Sigmoid colon (tissue), 7 donors: ENCODE measurements around the gene GPR61. TPM values are rescaled to one million over a fixed set of nuclear protein-coding genes. Genes with fewer than 3 reads are reported as not detected.

Experiments
- DNase-seq: peaks from one replicate; pipeline ENCODE4 v3.0.0-alpha.2; 2019
- H3K27ac ChIP-seq, 4 donors: fragments of 200-600 bp; sonication (generic); one replicate each; pipeline ENCODE4 v1.5.1; 2016 to 2019; ENCODE audit warnings: mild to moderate bottlenecking in 1 of 4
- H3K27me3 ChIP-seq, 3 donors: fragments of 200-600 bp; sonication (generic); one replicate each; pipeline ENCODE4 v1.5.1; 2019; ENCODE audit warnings: mild to moderate bottlenecking in 1 of 3
- H3K36me3 ChIP-seq, 4 donors: fragments of 200-600 bp; sonication (generic); one replicate each; pipeline ENCODE4 v1.5.1; 2016 to 2019
- H3K4me1 ChIP-seq, 4 donors: fragments of 200-600 bp; sonication (generic); one replicate each; pipeline ENCODE4 v1.5.1; 2017 to 2019
- H3K4me3 ChIP-seq, 4 donors: fragments of 200-600 bp; sonication (generic); one replicate each; pipeline ENCODE4 v1.5.1; 2017 to 2019; ENCODE audit warnings: mild to moderate bottlenecking in 2 of 4, moderate library complexity in 1 of 4
- H3K9me3 ChIP-seq, 4 donors: fragments of 200-600 bp in 3 of 4; sonication (generic) in 3 of 4; one replicate each; pipeline versions ENCODE4 v1.5.1 to v1.6.1; 2013 to 2019
- EP300 ChIP-seq, 4 donors: sonication (generic); formaldehyde crosslinking; IDR thresholded peaks; one replicate each; pipeline ENCODE4 v1.6.1; 2017; ENCODE audit warnings: antibody characterized with exemption in 4 of 4
- POLR2A ChIP-seq, 2 donors: fragments of 450-650 bp; IDR thresholded peaks; one replicate each; pipeline ENCODE4 v1.6.1; 2016; ENCODE audit warnings: antibody characterized with exemption in 2 of 2, mild to moderate bottlenecking in 2 of 2, moderate library complexity in 2 of 2
- POLR2AphosphoS5 ChIP-seq, 4 donors: sonication (generic); formaldehyde crosslinking; IDR thresholded peaks; one replicate each; pipeline ENCODE4 v1.6.1; 2017; ENCODE audit warnings: antibody characterized with exemption in 4 of 4
- WGBS, 2 donors: extraction: QIAGEN DNeasy Blood & Tissue Kit; methylation state at CpG; one replicate each; pipeline ENCODE4 v1.1.7; 2013; 5-methylcytosine and 5-hydroxymethylcytosine counted together
- intact Hi-C: fragments of 100-400 bp; cut with DNase I; formaldehyde crosslinking; loops from one replicate; pipeline ENCODE4 v1.15.1; 2023
- polyA plus RNA-seq, 3 donors: library from polyadenylated mRNA; stranded (reverse); fragments of 200-250 nt; gene quantifications; one replicate each; pipeline ENCODE4 v1.2.3, GENCODE V29; 2013
- total RNA-seq, 4 donors: library from RNA; depleted of rRNA; stranded (reverse); fragments of >200 nt; gene quantifications; one replicate each; pipeline ENCODE4 v1.1.0, GENCODE V29; 2016
- TF ChIP-seq, protein P1 (sequence below), 4 experiments: fragments of 450-650 bp in 3 of 4; fragments of 200-600 bp in 1 of 4; IDR thresholded peaks; one replicate each; pipeline ENCODE4 v1.5.1; 2016 to 2019; ENCODE audit warnings: antibody characterized with exemption in 4 of 4, mild to moderate bottlenecking in 3 of 4, moderate library complexity in 2 of 4
- donor health status: healthy with polysubstance abuse.
- donor health status: Bipolar disorder and iron deficiency.
- donor health status: healthy.

Gene GPR61
- total and polyA plus RNA-seq, 7 donors, result 0.07 to 2.2 (median 0.36) TPM; not detected in 4

GRCh38 chr1:109564194-109564878 lies 24.7 kb downstream of the GPR61 start:
- H3K4me1 ChIP-seq, result peaks cover 0 to 74% (median 45%) of the 10 kb centered on the region in 4 donors
- H3K36me3 ChIP-seq, result no peaks in the 10 kb centered on the region
- no peak overlapping the region for H3K27ac ChIP-seq
- WGBS, 2 donors, result 71 to 77% methylated on average over 7 of the region's 7 CpGs
- DNase-seq, result no peak
- no peaks in the 10 kb centered on the region for H3K27me3 ChIP-seq
- no peak overlapping the region for H3K4me3 ChIP-seq
- intact Hi-C loops, result no loop called here
- no peaks in the 10 kb centered on the region for H3K9me3 ChIP-seq
- TF ChIP-seq, protein P1, sequence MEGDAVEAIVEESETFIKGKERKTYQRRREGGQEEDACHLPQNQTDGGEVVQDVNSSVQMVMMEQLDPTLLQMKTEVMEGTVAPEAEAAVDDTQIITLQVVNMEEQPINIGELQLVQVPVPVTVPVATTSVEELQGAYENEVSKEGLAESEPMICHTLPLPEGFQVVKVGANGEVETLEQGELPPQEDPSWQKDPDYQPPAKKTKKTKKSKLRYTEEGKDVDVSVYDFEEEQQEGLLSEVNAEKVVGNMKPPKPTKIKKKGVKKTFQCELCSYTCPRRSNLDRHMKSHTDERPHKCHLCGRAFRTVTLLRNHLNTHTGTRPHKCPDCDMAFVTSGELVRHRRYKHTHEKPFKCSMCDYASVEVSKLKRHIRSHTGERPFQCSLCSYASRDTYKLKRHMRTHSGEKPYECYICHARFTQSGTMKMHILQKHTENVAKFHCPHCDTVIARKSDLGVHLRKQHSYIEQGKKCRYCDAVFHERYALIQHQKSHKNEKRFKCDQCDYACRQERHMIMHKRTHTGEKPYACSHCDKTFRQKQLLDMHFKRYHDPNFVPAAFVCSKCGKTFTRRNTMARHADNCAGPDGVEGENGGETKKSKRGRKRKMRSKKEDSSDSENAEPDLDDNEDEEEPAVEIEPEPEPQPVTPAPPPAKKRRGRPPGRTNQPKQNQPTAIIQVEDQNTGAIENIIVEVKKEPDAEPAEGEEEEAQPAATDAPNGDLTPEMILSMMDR (IDR thresholded peaks at IDR 0.05), result no peak
- no peak for TF ChIP-seq POLR2A (IDR thresholded peaks at IDR 0.05)
- no peak for TF ChIP-seq EP300 (IDR thresholded peaks at IDR 0.05)
- TF ChIP-seq POLR2AphosphoS5 (IDR thresholded peaks at IDR 0.05), result no peak

- TF ChIP-seq EP300 (IDR thresholded peaks at IDR 0.05) (no peak), POLR2AphosphoS5 (IDR thresholded peaks at IDR 0.05) (no peak), POLR2A (IDR thresholded peaks at IDR 0.05) (no peak)
- TF ChIP-seq, protein P1 (IDR thresholded peaks at IDR 0.05), result no peak
Measured at GRCh38 chr1:109565241-109565640, 25.6 kb downstream of the GPR61 start.

DNA sequence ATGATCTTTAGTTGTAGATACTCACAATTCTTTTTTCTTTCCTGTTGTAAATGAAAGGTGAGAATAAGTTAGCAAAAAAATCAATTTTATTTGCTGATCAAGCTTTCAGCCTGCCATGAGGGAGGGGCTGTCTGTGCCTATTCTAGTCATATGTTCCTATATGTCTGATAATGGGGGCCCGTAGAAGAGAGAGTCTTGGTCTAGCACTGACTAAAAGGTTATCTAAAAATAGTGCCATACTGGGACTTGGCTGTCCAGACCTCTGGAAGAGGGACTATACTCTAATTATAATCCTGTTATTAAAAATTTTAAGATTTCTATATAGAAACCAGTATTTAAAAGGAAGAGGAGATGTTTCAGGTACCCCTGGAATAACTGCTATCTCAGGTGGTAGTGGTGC lies 27.3 kb downstream of the GPR61 start:
- no peak overlapping the region for H3K27ac ChIP-seq
- H3K9me3 ChIP-seq, result no peaks in the 10 kb centered on the region
- H3K4me3 ChIP-seq, result no peak overlapping the region
- no peaks in the 10 kb centered on the region for H3K27me3 ChIP-seq
- no peaks in the 10 kb centered on the region for H3K36me3 ChIP-seq
- TF ChIP-seq EP300 (IDR thresholded peaks at IDR 0.05), result no peak
- peaks cover 0 to 75% (median 59%) of the 10 kb centered on the region in 4 donors for H3K4me1 ChIP-seq
- DNase-seq, result no peak
- intact Hi-C loops, result no loop called here
- WGBS, 2 donors, result 84 to 90% methylated on average over 1 of the region's 1 CpG

More at GRCh38 chr1:109565241-109565640, 25.6 kb downstream of the GPR61 start:
- Histone ChIP-seq H3K4me3 (no peak overlapping the region), H3K36me3 (no peaks in the 10 kb centered on the region), H3K9me3 (no peaks in the 10 kb centered on the region), H3K27me3 (no peaks in the 10 kb centered on the region), H3K4me1 (peaks cover 0 to 75% (median 50%) of the 10 kb centered on the region in 4 donors), H3K27ac (no peak overlapping the region)
- no peak for DNase-seq
- intact Hi-C loops, result no loop called here
- 92 to 96% methylated on average over 3 of the region's 3 CpGs for WGBS, 2 donors

DNA sequence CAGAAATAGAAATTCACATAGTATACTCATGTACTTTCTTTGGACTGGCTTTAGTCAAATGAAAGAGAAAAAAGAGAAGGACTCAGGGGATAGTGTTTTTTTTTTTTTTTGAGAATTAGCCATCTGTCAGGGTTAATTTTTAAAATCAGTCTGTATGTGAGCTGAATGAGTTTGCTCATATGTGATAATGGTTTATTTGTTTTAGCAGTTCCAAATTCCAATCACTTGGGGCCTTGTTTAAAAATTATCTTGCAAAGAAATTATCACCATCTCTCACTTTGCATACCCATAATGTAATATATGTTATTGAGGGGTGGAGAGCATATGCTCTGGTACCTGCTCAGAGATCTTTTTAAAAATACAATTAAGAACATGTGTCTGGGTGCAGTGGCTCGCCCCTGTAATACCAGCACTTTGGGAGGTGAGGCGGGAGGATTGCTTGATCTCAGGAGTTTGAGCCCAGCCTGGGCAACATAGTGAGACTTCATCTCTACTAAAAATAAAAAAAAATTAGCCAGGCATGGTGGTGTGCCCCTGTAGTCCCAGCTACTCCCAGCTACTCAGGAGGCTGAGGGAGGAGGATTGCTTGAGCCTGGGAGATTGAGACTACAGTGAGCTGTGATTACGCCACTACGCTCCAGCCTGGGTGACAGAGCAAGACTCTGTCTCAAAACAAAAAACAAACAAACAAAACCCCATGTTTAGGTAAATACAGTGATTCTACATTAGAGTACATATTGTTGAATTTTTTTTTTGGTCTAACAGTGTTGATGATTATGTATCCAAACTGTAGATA lies 28.4 kb downstream of the GPR61 start:
- Histone ChIP-seq H3K9me3 (no peaks in the 10 kb centered on the region), H3K4me1 (peaks cover 0 to 70% (median 50%) of the 10 kb centered on the region in 4 donors), H3K27me3 (no peaks in the 10 kb centered on the region), H3K27ac (no peak overlapping the region), H3K4me3 (no peak overlapping the region), H3K36me3 (no peaks in the 10 kb centered on the region)
- intact Hi-C loops, result no loop called here
- 63 to 84% methylated on average over 4 of the region's 4 CpGs for WGBS, 2 donors
- TF ChIP-seq EP300 (IDR thresholded peaks at IDR 0.05), result no peak
- TF ChIP-seq POLR2AphosphoS5 (IDR thresholded peaks at IDR 0.05), result no peak
- TF ChIP-seq, protein P1 (IDR thresholded peaks at IDR 0.05), result no peak
- TF ChIP-seq POLR2A (IDR thresholded peaks at IDR 0.05), result no peak
- no peak for DNase-seq

DNA sequence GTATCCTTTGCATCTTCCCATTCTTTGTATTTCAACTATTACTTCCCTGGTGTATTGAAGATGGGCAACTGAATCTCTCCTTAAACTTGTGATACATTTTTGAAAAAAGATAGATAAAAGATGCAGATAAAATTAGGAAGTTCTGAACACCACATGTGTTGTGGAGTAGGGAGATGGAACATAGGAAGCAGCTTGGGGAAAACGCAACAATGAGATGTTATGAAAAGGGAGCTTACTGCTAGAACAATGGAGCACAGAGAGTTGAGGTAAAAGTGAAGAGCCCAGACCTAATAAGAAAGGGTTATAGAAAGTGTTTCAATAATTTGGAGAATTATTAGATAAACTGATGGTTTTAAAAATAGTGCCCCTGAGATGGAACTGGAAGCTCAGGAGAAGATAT lies 29.7 kb downstream of the GPR61 start:
- H3K4me1 ChIP-seq, result peaks cover 0 to 57% (median 42%) of the 10 kb centered on the region in 4 donors
- intact Hi-C loops, result no loop called here
- H3K27me3 ChIP-seq, result no peaks in the 10 kb centered on the region
- no peaks in the 10 kb centered on the region for H3K36me3 ChIP-seq
- TF ChIP-seq, protein P1 (IDR thresholded peaks at IDR 0.05), result no peak
- TF ChIP-seq POLR2AphosphoS5 (IDR thresholded peaks at IDR 0.05) (no peak), EP300 (IDR thresholded peaks at IDR 0.05) (no peak), POLR2A (IDR thresholded peaks at IDR 0.05) (no peak)
- no peak overlapping the region for H3K27ac ChIP-seq
- 82 to 91% methylated on average over 1 of the region's 1 CpG for WGBS, 2 donors
- DNase-seq, result no peak
- H3K9me3 ChIP-seq, result no peaks in the 10 kb centered on the region
- H3K4me3 ChIP-seq, result no peak overlapping the region
